ENCODE results near the gene CARD9. TPM values are rescaled to one million over a fixed set of nuclear protein-coding genes. Genes with fewer than 3 reads are reported as not detected.

Gene CARD9
- total and polyA plus RNA-seq, 2 of the 8 experiments (the other 6 are each of a cell fraction or from before 2014, with no cell fraction given), result 0.15 to 1.1 TPM

GRCh38 chr9:136353088-136353487 lies 20.4 kb downstream of the CARD9 start:
- Histone ChIP-seq H3K56ac (replicated peaks; ENCODE audit: insufficient read length, low read depth, low read length) (no peak overlapping the region), H3K9me3 (ENCODE audit: insufficient read depth in 2 of 2, low read depth in 1 of 2, low read length in 1 of 2) (no peaks in the 10 kb centered on the region), H2BK15ac (ENCODE audit: low read length) (no peak overlapping the region), H3K79me2 (ENCODE audit: control insufficient read depth in 1 of 2, insufficient read depth in 2 of 2, low read length in 2 of 2) (no peaks in the 10 kb centered on the region), H4K20me1 (replicated peaks in 1 of 2; ENCODE audit: control insufficient read depth in 1 of 2, insufficient read depth in 2 of 2, low read length in 2 of 2) (no peaks in the 10 kb centered on the region), H3K27ac (ENCODE audit: low read depth, low read length) (no peak overlapping the region), H3K79me1 (ENCODE audit: low read depth, low read length) (no peaks in the 10 kb centered on the region), H2BK12ac (ENCODE audit: low read depth, low read length) (no peak overlapping the region), H2BK5ac (ENCODE audit: low read depth, low read length) (no peak overlapping the region), H3K9ac (replicated peaks in 1 of 4; ENCODE audit: extremely low read depth in 1 of 4, low read depth in 3 of 4, low read length in 3 of 4) (no peak overlapping the region), H4K8ac (ENCODE audit: extremely low read depth, insufficient read depth, low read length) (peak overlapping the region; percentile 68; the same call in 1 of the 2 replicates), H3K36me3 (ENCODE audit: control insufficient read depth in 2 of 4, insufficient read depth in 4 of 4, low read length in 3 of 4) (no peaks in the 10 kb centered on the region; a peak in 1 of 8 replicates), H2AK5ac (ENCODE audit: low read depth, low read length) (no peak overlapping the region), H2AFZ (ENCODE audit: low read length) (no peak overlapping the region), H3K4me2 (ENCODE audit: insufficient read depth in 1 of 2, low read depth in 2 of 2, low read length in 2 of 2) (no peak overlapping the region), H3K23ac (ENCODE audit: insufficient read length) (no peak overlapping the region), H3K14ac (ENCODE audit: insufficient read length) (no peak overlapping the region), H4K5ac (ENCODE audit: insufficient read length, low read depth, low read length) (no peak overlapping the region), H3K4me3 (ENCODE audit: extremely low read depth in 1 of 4, insufficient read depth in 2 of 4, low read depth in 3 of 4, low read length in 4 of 4) (no peak overlapping the region), H3K27me3 (replicated peaks in 1 of 4; ENCODE audit: control insufficient read depth in 3 of 4, extremely low read depth in 1 of 4, insufficient read depth in 3 of 4, low read length in 3 of 4) (no peaks in the 10 kb centered on the region; a peak in 2 of 7 replicates), H3K4me1 (replicated peaks in 1 of 4; ENCODE audit: control insufficient read depth in 3 of 4, insufficient read depth in 4 of 4, low read length in 3 of 4) (no peaks in the 10 kb centered on the region), H3K4ac (replicated peaks; ENCODE audit: insufficient read length, low read depth, low read length) (no peak overlapping the region), H3K18ac (ENCODE audit: extremely low read depth, low read length) (no peak overlapping the region), H3K23me2 (ENCODE audit: low read depth, low read length) (no peaks in the 10 kb centered on the region), H4K91ac (replicated peaks; ENCODE audit: insufficient read length, low read length) (no peak overlapping the region), H2BK20ac (ENCODE audit: low read length) (no peak overlapping the region), H2BK120ac (replicated peaks; ENCODE audit: low read depth, low read length) (no peak overlapping the region)
- DNase-seq (ENCODE audit: low read depth in 1 of 2, low spot score in 2 of 2) (no peak), FAIRE-seq (no peak)
- ChIA-PET CTCF (ENCODE audit: partially characterized antibody) (interaction anchor here (0.6 to 2.0 kb wide), 3 partner anchors 9 to 43 kb away, joined by 3 to 22 read pairs (median 4); no protein-coding TSS in a partner anchor), POLR2A (ENCODE audit: partially characterized antibody) (interaction anchor here (1.0 to 1.2 kb wide), 3 partner anchors 10 to 131 kb away, joined by 3 to 4 read pairs (median 3); partner anchors contain the start of gene DNLZ)
- TF ChIP-seq SIRT6 (IDR thresholded peaks at IDR 0.05; ENCODE audit: low read length) (no peak), ASH2L (IDR thresholded peaks at IDR 0.05; ENCODE audit: low read length) (no peak), RXRA (IDR thresholded peaks at IDR 0.05; ENCODE audit: insufficient read depth, low read depth, low read length) (no peak), BCL11A (IDR thresholded peaks at IDR 0.05; ENCODE audit: low read depth in 2 of 2, low read length in 2 of 2) (no peak), SP2 (IDR thresholded peaks at IDR 0.05; ENCODE audit: low read length) (no peak), KDM1A (IDR thresholded peaks at IDR 0.05; ENCODE audit: borderline replicate concordance, low read length) (peak; percentile 55; the same call in 1 of the 2 replicates), SUZ12 (IDR thresholded peaks at IDR 0.05; ENCODE audit: low read length) (no peak)
- TF ChIP-seq, protein P1, sequence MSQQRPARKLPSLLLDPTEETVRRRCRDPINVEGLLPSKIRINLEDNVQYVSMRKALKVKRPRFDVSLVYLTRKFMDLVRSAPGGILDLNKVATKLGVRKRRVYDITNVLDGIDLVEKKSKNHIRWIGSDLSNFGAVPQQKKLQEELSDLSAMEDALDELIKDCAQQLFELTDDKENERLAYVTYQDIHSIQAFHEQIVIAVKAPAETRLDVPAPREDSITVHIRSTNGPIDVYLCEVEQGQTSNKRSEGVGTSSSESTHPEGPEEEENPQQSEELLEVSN (IDR thresholded peaks at IDR 0.05), result no peak
- WGBS, 2 experiments (ENCODE audit: extremely low coverage in 1 of 2, insufficient coverage in 1 of 2, insufficient read length in 1 of 2, insufficient replicate concordance in 2 of 2, low coverage in 1 of 2, low lambda C conversion rate in 2 of 2, missing lambda C conversion rate in 1 of 2), result 94% methylated on average over 11 of the region's 11 CpGs; no CpG with 5 or more reads in 1 of the 2 experiments
